ENCODE results near the gene SNX25. TPM values are rescaled to one million over a fixed set of nuclear protein-coding genes. Genes with fewer than 3 reads are reported as not detected.
"Not testable (repeated sequence)": the region's sequence is repeated elsewhere in the genome, so short reads cannot be mapped to it uniquely, and the experiment has no call there.

SNX25 gene
- total RNA-seq, 1 experiment from 2014 or later = 16.7 TPM

DNA sequence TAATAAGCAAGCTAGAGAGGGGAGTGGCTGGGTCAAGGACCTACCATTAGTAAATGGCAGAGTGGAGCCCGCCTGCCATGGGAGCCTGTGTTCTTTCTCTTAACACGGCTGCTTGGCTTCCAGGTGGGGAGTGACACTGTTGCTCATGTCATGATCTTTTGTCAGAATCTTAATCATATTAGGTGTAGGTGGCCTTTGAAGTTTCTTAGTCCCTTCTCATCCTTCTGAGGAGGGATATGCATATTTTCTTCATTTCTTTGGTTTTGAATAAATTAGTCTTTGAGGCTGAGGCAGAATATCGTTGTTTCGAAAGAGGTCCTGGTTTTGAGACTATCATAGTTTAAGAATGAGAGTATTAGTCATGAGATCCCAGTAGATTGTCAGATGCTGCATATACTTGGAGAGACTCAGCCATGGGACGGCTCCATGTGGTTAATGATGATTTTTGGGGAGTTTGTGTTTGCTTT lies 28.9 kb downstream of the SNX25 start:
- Histone ChIP-seq H3K9me3 (ENCODE audit: control insufficient read depth, insufficient read depth, low read depth, low read length) (0 out of 2 replicates have a peak, but pooled peaks cover 2% of the 10 kb centered on the region), H3K27ac (ENCODE audit: low read length) (no peak overlapping the region), H3K4me3 (ENCODE audit: low read depth in 2 of 2, low read length in 2 of 2) (no peak overlapping the region), H3K4me1 (ENCODE audit: control insufficient read depth, insufficient read depth, low read length) (no peaks in the 10 kb centered on the region), H3K27me3 (ENCODE audit: control insufficient read depth, insufficient read depth, low read length) (no peaks in the 10 kb centered on the region), H3K36me3 (ENCODE audit: control insufficient read depth, insufficient read depth, low read length) (no peaks in the 10 kb centered on the region)
- intact Hi-C loops (cut with micrococcal nuclease; ENCODE audit: unreplicated experiment) (no loop called here), in situ Hi-C loops (cut with HindIII; ENCODE audit: low pct_unique_long_range_greater_than_20kb, low sequenced_read_pairs) (no loop called here)
- CTCF ChIA-PET = no interaction called here
- DNase-seq (ENCODE audit: low read depth, low spot score) = no peak
- TF ChIP-seq POLR2AphosphoS5 (IDR thresholded peaks at IDR 0.05; ENCODE audit: low read depth, low read length) = no peak
- no peak for TF ChIP-seq TCF7L2 (IDR thresholded peaks at IDR 0.05; ENCODE audit: low read depth, low read length)
- TF ChIP-seq, protein P1, sequence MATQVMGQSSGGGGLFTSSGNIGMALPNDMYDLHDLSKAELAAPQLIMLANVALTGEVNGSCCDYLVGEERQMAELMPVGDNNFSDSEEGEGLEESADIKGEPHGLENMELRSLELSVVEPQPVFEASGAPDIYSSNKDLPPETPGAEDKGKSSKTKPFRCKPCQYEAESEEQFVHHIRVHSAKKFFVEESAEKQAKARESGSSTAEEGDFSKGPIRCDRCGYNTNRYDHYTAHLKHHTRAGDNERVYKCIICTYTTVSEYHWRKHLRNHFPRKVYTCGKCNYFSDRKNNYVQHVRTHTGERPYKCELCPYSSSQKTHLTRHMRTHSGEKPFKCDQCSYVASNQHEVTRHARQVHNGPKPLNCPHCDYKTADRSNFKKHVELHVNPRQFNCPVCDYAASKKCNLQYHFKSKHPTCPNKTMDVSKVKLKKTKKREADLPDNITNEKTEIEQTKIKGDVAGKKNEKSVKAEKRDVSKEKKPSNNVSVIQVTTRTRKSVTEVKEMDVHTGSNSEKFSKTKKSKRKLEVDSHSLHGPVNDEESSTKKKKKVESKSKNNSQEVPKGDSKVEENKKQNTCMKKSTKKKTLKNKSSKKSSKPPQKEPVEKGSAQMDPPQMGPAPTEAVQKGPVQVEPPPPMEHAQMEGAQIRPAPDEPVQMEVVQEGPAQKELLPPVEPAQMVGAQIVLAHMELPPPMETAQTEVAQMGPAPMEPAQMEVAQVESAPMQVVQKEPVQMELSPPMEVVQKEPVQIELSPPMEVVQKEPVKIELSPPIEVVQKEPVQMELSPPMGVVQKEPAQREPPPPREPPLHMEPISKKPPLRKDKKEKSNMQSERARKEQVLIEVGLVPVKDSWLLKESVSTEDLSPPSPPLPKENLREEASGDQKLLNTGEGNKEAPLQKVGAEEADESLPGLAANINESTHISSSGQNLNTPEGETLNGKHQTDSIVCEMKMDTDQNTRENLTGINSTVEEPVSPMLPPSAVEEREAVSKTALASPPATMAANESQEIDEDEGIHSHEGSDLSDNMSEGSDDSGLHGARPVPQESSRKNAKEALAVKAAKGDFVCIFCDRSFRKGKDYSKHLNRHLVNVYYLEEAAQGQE (IDR thresholded peaks at IDR 0.05; ENCODE audit: insufficient read depth in 1 of 2, low read depth in 2 of 2, low read length in 1 of 2) = no peak
- TF ChIP-seq SIN3A (IDR thresholded peaks at IDR 0.05; ENCODE audit: borderline replicate concordance, insufficient read depth, low read depth, low read length) = no peak
- TF ChIP-seq, protein P2, sequence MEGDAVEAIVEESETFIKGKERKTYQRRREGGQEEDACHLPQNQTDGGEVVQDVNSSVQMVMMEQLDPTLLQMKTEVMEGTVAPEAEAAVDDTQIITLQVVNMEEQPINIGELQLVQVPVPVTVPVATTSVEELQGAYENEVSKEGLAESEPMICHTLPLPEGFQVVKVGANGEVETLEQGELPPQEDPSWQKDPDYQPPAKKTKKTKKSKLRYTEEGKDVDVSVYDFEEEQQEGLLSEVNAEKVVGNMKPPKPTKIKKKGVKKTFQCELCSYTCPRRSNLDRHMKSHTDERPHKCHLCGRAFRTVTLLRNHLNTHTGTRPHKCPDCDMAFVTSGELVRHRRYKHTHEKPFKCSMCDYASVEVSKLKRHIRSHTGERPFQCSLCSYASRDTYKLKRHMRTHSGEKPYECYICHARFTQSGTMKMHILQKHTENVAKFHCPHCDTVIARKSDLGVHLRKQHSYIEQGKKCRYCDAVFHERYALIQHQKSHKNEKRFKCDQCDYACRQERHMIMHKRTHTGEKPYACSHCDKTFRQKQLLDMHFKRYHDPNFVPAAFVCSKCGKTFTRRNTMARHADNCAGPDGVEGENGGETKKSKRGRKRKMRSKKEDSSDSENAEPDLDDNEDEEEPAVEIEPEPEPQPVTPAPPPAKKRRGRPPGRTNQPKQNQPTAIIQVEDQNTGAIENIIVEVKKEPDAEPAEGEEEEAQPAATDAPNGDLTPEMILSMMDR (IDR thresholded peaks at IDR 0.05) = no peak
- ATAC-seq = no peak
- no TSS peak for BruUV-seq (replicated peaks)
- POLR2A ChIA-PET = no interaction called here

DNA sequence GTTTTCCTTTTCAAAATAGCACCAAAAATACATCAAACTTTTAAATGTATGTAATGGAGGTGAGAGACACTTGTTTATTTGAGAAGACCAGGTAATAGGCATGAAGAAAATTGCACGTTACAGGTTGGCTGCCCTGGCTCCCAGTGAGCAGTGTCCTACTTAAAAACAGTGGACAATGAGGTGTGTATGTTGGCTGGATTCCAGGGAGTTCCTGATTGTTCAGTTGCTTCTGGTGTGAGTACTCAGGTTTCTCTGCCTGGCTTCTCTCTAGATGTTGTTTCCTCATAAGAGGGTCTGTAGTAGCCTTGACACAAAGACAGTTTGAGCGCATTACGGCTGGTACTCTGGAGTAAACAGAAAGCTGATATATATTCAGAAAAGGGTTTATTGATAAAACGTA lies 29.4 kb downstream of the SNX25 start:
- intact Hi-C loops (cut with micrococcal nuclease; ENCODE audit: unreplicated experiment) (no loop called here), in situ Hi-C loops (cut with HindIII; ENCODE audit: low pct_unique_long_range_greater_than_20kb, low sequenced_read_pairs) (no loop called here)
- Histone ChIP-seq H3K4me3 (ENCODE audit: low read depth in 2 of 2, low read length in 2 of 2) (no peak overlapping the region), H3K27ac (ENCODE audit: low read length) (no peak overlapping the region), H3K27me3 (ENCODE audit: control insufficient read depth, insufficient read depth, low read length) (no peaks in the 10 kb centered on the region), H3K4me1 (ENCODE audit: control insufficient read depth, insufficient read depth, low read length) (no peaks in the 10 kb centered on the region), H3K9me3 (ENCODE audit: control insufficient read depth, insufficient read depth, low read depth, low read length) (0 out of 2 replicates have a peak, but pooled peaks cover 2% of the 10 kb centered on the region), H3K36me3 (ENCODE audit: control insufficient read depth, insufficient read depth, low read length) (no peaks in the 10 kb centered on the region)
- TF ChIP-seq, protein P1 (IDR thresholded peaks at IDR 0.05; ENCODE audit: insufficient read depth in 1 of 2, low read depth in 2 of 2, low read length in 1 of 2) = no peak
- TF ChIP-seq SIN3A (IDR thresholded peaks at IDR 0.05; ENCODE audit: borderline replicate concordance, insufficient read depth, low read depth, low read length) (no peak), POLR2AphosphoS5 (IDR thresholded peaks at IDR 0.05; ENCODE audit: low read depth, low read length) (no peak), TCF7L2 (IDR thresholded peaks at IDR 0.05; ENCODE audit: low read depth, low read length) (no peak)
- TF ChIP-seq, protein P2 (IDR thresholded peaks at IDR 0.05) = no peak
- POLR2A ChIA-PET = no interaction called here
- CTCF ChIA-PET = interaction anchor here (0.6 kb wide), 1 partner anchor 12 kb away, joined by 3 read pairs; no protein-coding TSS in a partner anchor
- DNase-seq (ENCODE audit: low read depth, low spot score) (no peak), ATAC-seq (no peak)
- no TSS peak for BruUV-seq (replicated peaks)

DNA sequence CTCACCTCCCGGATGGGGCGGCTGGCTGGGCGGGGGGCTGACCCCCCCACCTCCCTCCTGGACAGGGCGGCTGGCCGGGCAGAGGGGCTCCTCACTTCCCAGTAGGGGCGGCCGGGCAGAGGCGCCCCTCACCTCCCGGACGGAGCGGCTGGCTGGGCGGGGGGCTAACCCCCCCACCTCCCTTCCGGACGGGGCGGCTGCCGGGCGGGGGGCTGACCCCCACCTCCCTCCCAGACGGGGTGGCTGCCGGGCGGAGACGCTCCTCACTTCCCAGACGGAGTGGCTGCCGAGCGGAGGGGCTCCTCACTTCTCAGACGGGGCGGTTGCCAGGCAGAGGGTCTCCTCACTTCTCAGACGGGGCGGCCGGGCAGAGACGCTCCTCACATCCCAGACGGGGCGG lies 31.1 kb downstream of the SNX25 start:
- H3K27me3 ChIP-seq (ENCODE audit: control insufficient read depth, insufficient read depth, low read length); H3K36me3 ChIP-seq (ENCODE audit: control insufficient read depth, insufficient read depth, low read length); CTCF ChIA-PET; intact Hi-C loops (cut with micrococcal nuclease; ENCODE audit: unreplicated experiment); H3K4me1 ChIP-seq (ENCODE audit: control insufficient read depth, insufficient read depth, low read length); in situ Hi-C loops (cut with HindIII; ENCODE audit: low pct_unique_long_range_greater_than_20kb, low sequenced_read_pairs); ATAC-seq; DNase-seq (ENCODE audit: low read depth, low spot score); H3K4me3 ChIP-seq (ENCODE audit: low read depth in 2 of 2, low read length in 2 of 2); H3K27ac ChIP-seq (ENCODE audit: low read length); H3K9me3 ChIP-seq (ENCODE audit: control insufficient read depth, insufficient read depth, low read depth, low read length); BruUV-seq (replicated peaks); POLR2A ChIA-PET: not testable (repeated sequence)
